PC-9 (cell line): ENCODE results near the gene LAMA3.

Source experiments
- CTCF ChIP-seq: fragments of 200-600 bp; sonication (generic); conservative IDR thresholded peaks from 2 replicates; pipeline ENCODE4 v1.6.1; 2017; ENCODE audit warnings: mixed run types, antibody characterized with exemption, mild to moderate bottlenecking, moderate library complexity
- EZH2 ChIP-seq: fragments of 200-600 bp; sonication (generic); IDR thresholded peaks from 2 replicates; pipeline ENCODE4 v1.8.0; 2017; ENCODE audit warnings: antibody characterized with exemption, low read depth

DNA sequence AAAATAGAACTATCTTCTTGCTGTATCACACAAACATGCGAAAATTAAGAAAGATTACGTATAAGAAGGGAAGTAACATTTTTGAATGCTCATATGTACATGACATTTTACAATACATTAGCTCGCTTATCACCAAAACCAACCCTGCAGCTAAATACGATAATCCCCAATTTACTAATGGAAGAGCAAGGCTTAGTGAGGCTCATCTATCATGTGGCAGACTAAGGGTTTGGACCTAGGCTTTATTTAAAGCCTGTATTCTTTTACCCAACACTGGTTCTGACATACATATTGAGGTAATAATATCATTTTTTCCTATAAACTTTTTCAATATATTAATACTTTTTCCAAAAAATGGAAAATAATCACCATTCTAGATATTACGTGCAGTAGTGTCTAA, 208.5 kb downstream of the LAMA3 start:
- TF ChIP-seq CTCF (no peak), EZH2 (no peak)
